GM12801 (cell line): ENCODE data around the gene ARHGEF17.

ENCODE experiments used
- CTCF ChIP-seq: IDR thresholded peaks from one replicate; pipeline ENCODE4 v1.5.1; 2011; ENCODE audit warnings: control low read depth; ENCODE audit not compliant: insufficient read length; ENCODE audit errors: extremely low read depth

The ARHGEF17 gene

GRCh38 chr11:73326929-73327811, 19.1 kb downstream of the ARHGEF17 start:
- TF ChIP-seq CTCF, result no peak

GRCh38 chr11:73327812-73328364, 19.8 kb downstream of the ARHGEF17 start:
- no peak for TF ChIP-seq CTCF

- TF ChIP-seq CTCF, result no peak
Measured at GRCh38 chr11:73330569-73331093, 22.6 kb downstream of the ARHGEF17 start.

GRCh38 chr11:73331138-73331916, 23.3 kb downstream of the ARHGEF17 start:
- no peak for TF ChIP-seq CTCF

GRCh38 chr11:73333173-73333572, 25.1 kb downstream of the ARHGEF17 start:
- TF ChIP-seq CTCF, result no peak

- no peak for TF ChIP-seq CTCF
Measured at GRCh38 chr11:73333640-73334383, 25.7 kb downstream of the ARHGEF17 start.
